ENCODE data around the gene GON4L. TPM values are rescaled to one million over a fixed set of nuclear protein-coding genes. Genes with fewer than 3 reads are reported as not detected.
"Not testable (repeated sequence)": the region's sequence is repeated elsewhere in the genome, so short reads cannot be mapped to it uniquely, and the experiment has no call there.

Gene GON4L
- total RNA-seq, 1 donor, result 39.4 TPM

DNA sequence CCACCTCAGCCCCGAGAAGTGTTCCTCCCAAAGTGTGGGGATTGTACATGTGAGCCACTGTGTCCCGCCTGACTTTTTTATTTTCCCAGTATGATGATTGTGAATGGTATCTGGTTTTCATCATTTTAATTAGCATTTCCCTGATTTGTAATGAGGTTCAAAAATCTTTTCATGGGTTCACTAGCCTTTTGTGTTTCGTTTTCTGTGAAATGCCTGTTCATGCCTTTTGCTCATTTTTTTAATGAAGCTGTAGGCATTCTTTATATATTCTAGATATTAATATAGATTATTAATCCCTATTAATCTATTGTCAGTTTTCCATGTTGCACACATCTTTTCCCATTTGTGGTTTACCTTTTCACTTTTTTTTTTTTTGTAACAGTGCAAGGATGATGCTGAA lies 147.6 kb downstream of the GON4L start:
- H3K27ac ChIP-seq (ENCODE audit: low read depth, low read length), result no peak overlapping the region
- no peak for DNase-seq (ENCODE audit: insufficient read length, low spot score, missing footprints)
- peaks cover 9% of the 10 kb centered on the region for H4K20me1 ChIP-seq (ENCODE audit: insufficient read depth, low read length)
- peaks cover 17% of the 10 kb centered on the region for H3K36me3 ChIP-seq (ENCODE audit: insufficient read depth, low read length)
- H3K4me3 ChIP-seq (ENCODE audit: insufficient read depth, low read length), result no peak overlapping the region
- H3K4me2 ChIP-seq (ENCODE audit: insufficient read depth, low read length), result no peak overlapping the region
- H3K4me1 ChIP-seq (ENCODE audit: insufficient read depth, low read length), result peaks cover 6% of the 10 kb centered on the region
- H3K27me3 ChIP-seq (ENCODE audit: insufficient read depth, low read length), result no peaks in the 10 kb centered on the region
- H2AFZ ChIP-seq (ENCODE audit: low read length), result no peak overlapping the region
- H3K9me3 ChIP-seq (ENCODE audit: low read depth, low read length), result no peaks in the 10 kb centered on the region
- no peak for TF ChIP-seq CTCF (IDR thresholded peaks at IDR 0.05; ENCODE audit: extremely low read depth, low read depth, low read length)
- peaks cover 62% of the 10 kb centered on the region for H3K79me2 ChIP-seq (ENCODE audit: insufficient read depth, low read length)

DNA sequence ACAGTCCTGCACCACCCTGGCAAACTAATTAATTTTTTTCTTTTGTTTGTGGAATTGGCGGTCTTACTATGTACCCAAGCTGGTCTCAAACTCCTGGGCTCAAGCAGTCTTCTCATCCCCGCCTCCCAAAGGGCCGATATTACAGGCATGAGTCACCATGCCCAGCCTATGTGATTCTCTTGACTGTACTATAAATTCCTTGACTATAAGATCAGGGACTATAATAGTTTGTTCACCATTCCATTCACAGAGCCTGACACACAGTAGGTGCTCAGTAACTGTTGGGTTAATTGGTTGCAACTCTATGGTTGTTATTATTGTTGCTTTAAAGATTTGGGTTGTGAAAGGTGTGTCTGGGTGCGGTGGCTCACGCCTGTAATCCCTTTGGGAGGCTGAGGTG lies 150.9 kb downstream of the GON4L start:
- Histone ChIP-seq H3K4me3 (ENCODE audit: insufficient read depth, low read length) (no peak overlapping the region), H3K79me2 (ENCODE audit: insufficient read depth, low read length) (peaks cover 70% of the 10 kb centered on the region), H2AFZ (ENCODE audit: low read length) (no peak overlapping the region), H3K4me1 (ENCODE audit: insufficient read depth, low read length) (peaks cover 6% of the 10 kb centered on the region), H3K36me3 (ENCODE audit: insufficient read depth, low read length) (peaks cover 4% of the 10 kb centered on the region), H3K27me3 (ENCODE audit: insufficient read depth, low read length) (no peaks in the 10 kb centered on the region), H3K27ac (ENCODE audit: low read depth, low read length) (no peak overlapping the region), H4K20me1 (ENCODE audit: insufficient read depth, low read length) (peaks cover 5% of the 10 kb centered on the region), H3K9me3 (ENCODE audit: low read depth, low read length) (no peaks in the 10 kb centered on the region), H3K4me2 (ENCODE audit: insufficient read depth, low read length) (no peak overlapping the region)
- no peak for TF ChIP-seq CTCF (IDR thresholded peaks at IDR 0.05; ENCODE audit: extremely low read depth, low read depth, low read length)
- peak; percentile 85 for DNase-seq (ENCODE audit: insufficient read length, low spot score, missing footprints)

- H3K4me2 ChIP-seq (ENCODE audit: insufficient read depth, low read length); H2AFZ ChIP-seq (ENCODE audit: low read length); H3K4me1 ChIP-seq (ENCODE audit: insufficient read depth, low read length); DNase-seq (ENCODE audit: insufficient read length, low spot score, missing footprints); H3K4me3 ChIP-seq (ENCODE audit: insufficient read depth, low read length); H3K36me3 ChIP-seq (ENCODE audit: insufficient read depth, low read length); H3K27me3 ChIP-seq (ENCODE audit: insufficient read depth, low read length); H3K9me3 ChIP-seq (ENCODE audit: low read depth, low read length); H3K27ac ChIP-seq (ENCODE audit: low read depth, low read length); H4K20me1 ChIP-seq (ENCODE audit: insufficient read depth, low read length): not testable (repeated sequence)
- peaks cover 74% of the 10 kb centered on the region for H3K79me2 ChIP-seq (ENCODE audit: insufficient read depth, low read length)
Observed at GRCh38 chr1:155704414-155704813, 152.6 kb downstream of the GON4L start.

GRCh38 chr1:155703216-155703615 lies 153.8 kb downstream of the GON4L start:
- H2AFZ ChIP-seq (ENCODE audit: low read length), result no peak overlapping the region
- no peak for TF ChIP-seq CTCF (IDR thresholded peaks at IDR 0.05; ENCODE audit: extremely low read depth, low read depth, low read length)
- peaks cover 13% of the 10 kb centered on the region for H3K4me1 ChIP-seq (ENCODE audit: insufficient read depth, low read length)
- DNase-seq (ENCODE audit: insufficient read length, low spot score, missing footprints), result no peak
- no peak overlapping the region for H3K27ac ChIP-seq (ENCODE audit: low read depth, low read length)
- H3K4me3 ChIP-seq (ENCODE audit: insufficient read depth, low read length), result no peak overlapping the region
- peaks cover 18% of the 10 kb centered on the region for H4K20me1 ChIP-seq (ENCODE audit: insufficient read depth, low read length)
- no peaks in the 10 kb centered on the region for H3K36me3 ChIP-seq (ENCODE audit: insufficient read depth, low read length)
- H3K79me2 ChIP-seq (ENCODE audit: insufficient read depth, low read length), result peaks cover 75% of the 10 kb centered on the region
- no peaks in the 10 kb centered on the region for H3K9me3 ChIP-seq (ENCODE audit: low read depth, low read length)
- H3K4me2 ChIP-seq (ENCODE audit: insufficient read depth, low read length), result no peak overlapping the region
- no peaks in the 10 kb centered on the region for H3K27me3 ChIP-seq (ENCODE audit: insufficient read depth, low read length)

DNA sequence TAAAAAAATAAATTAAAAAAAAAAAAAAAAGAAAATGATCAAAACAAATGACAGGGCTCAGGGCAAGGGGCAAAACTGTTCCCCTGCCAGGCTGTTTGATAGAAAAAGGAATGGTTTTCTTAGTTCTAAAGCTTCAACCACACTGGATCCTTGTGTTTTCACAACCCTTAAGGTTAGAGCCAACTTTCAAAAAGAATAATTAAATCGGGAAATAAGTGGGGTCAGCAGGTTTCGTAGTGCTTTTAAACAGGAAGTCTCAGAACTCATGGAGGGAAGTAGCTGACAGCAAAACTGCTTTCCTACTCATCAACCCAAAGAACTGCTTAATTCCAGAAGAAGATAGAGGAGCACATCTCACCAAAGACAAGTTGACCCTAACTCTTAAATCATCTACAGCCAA lies 155.3 kb downstream of the GON4L start:
- not testable (repeated sequence) for H3K4me3 ChIP-seq (ENCODE audit: insufficient read depth, low read length); H3K4me2 ChIP-seq (ENCODE audit: insufficient read depth, low read length); H3K27ac ChIP-seq (ENCODE audit: low read depth, low read length); H2AFZ ChIP-seq (ENCODE audit: low read length); H3K27me3 ChIP-seq (ENCODE audit: insufficient read depth, low read length); H3K36me3 ChIP-seq (ENCODE audit: insufficient read depth, low read length); DNase-seq (ENCODE audit: insufficient read length, low spot score, missing footprints); H3K9me3 ChIP-seq (ENCODE audit: low read depth, low read length)
- H3K4me1 ChIP-seq (ENCODE audit: insufficient read depth, low read length), result peaks cover 14% of the 10 kb centered on the region
- H4K20me1 ChIP-seq (ENCODE audit: insufficient read depth, low read length), result peaks cover 29% of the 10 kb centered on the region
- peaks cover 78% of the 10 kb centered on the region for H3K79me2 ChIP-seq (ENCODE audit: insufficient read depth, low read length)

Small RNA genes lying within 50 kb of the gene (small RNA-seq; reads per million reads assigned to genes)
- gene RF00015, result not detected

Other genes starting within 250 kb of the GON4L start
- gene MSTO1, start 247.0 kb downstream of the GON4L start, total RNA-seq, result 25.3 and 28.6 TPM in 2 replicates
- gene YY1AP1, start 168.4 kb downstream of the GON4L start, total RNA-seq, result 54.6 and 75.1 TPM in 2 replicates
- 73.1 and 82.2 TPM in 2 replicates for gene DAP3, start 168.1 kb downstream of the GON4L start, total RNA-seq
- gene SYT11, start 2.4 kb upstream of the GON4L start, total RNA-seq, result 33.3 and 34.5 TPM in 2 replicates
- 36.9 and 39.5 TPM in 2 replicates for gene RIT1, start 54.1 kb upstream of the GON4L start, total RNA-seq
- gene KHDC4, start 77.2 kb upstream of the GON4L start, total RNA-seq, result 32.7 and 37.3 TPM in 2 replicates
- gene RXFP4, start 84.4 kb upstream of the GON4L start, total RNA-seq, result not detected in 2 replicates
- gene ARHGEF2, start 121.3 kb upstream of the GON4L start, total RNA-seq, result 166 and 183 TPM in 2 replicates
- 332 and 415 TPM in 2 replicates for gene SSR2, start 163.7 kb upstream of the GON4L start, total RNA-seq
- 10.6 and 13.0 TPM in 2 replicates for gene UBQLN4, start 196.6 kb upstream of the GON4L start, total RNA-seq
- gene LAMTOR2, start 197.6 kb upstream of the GON4L start, total RNA-seq, result 36.6 and 40.1 TPM in 2 replicates
- gene RAB25, start 203.9 kb upstream of the GON4L start, total RNA-seq, result not detected in 2 replicates
- gene MEX3A, start 225.3 kb upstream of the GON4L start, total RNA-seq, result 0.88 and 1.1 TPM in 2 replicates

All from osteoblast (primary cell).